Measurements from ENCODE around the gene SFN. TPM values are rescaled to one million over a fixed set of nuclear protein-coding genes. Genes with fewer than 3 reads are reported as not detected.
"Not testable (repeated sequence)": the region's sequence is repeated elsewhere in the genome, so short reads cannot be mapped to it uniquely, and the experiment has no call there.

The SFN gene
- total RNA-seq, 1 donor from 2014 or later, result not detected

DNA sequence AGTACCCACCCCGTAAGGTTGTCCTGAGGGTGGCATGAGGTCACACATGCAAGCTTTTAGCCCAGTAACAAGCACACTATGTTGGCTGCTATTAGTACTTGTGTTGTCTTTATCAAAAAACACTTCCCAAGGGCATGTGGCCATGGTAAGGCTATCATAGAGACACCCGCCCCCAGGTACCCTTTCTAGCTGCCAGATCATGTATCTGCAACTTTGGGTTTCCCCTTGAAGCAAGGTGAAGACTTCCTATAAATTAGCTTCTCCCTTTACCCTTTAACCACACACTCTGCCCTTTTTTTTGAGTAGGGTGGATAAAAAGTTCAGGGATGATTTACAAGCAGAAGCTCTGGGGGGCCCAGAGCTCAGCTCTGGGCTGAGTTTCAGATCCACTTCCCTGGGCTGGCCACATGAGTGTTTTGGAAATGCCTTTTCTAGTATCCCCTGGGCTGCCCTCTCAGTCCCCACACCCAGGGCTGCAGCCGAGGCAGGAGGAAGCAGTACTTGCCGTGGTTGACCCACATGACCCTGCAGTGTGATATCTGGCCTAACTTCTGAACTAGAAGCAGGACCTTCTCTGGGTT is 34.4 kb upstream of the SFN start:
- H3K9ac ChIP-seq (ENCODE audit: low read depth in 1 of 3, low read length in 3 of 3), result peak overlapping the region in 2 of 3 donors; percentile 32 to 57
- H3K36me3 ChIP-seq (ENCODE audit: control insufficient read depth in 3 of 3, insufficient read depth in 3 of 3, low read length in 3 of 3), result peaks cover 17 to 23% (median 18%) of the 10 kb centered on the region in 3 donors
- H3K4me1 ChIP-seq (ENCODE audit: control insufficient read depth in 3 of 3, insufficient read depth in 3 of 3, low read length in 3 of 3), result peaks cover 25 to 32% (median 27%) of the 10 kb centered on the region in 3 donors
- H3K27me3 ChIP-seq (ENCODE audit: control insufficient read depth in 3 of 3, insufficient read depth in 3 of 3, low read length in 3 of 3), result no peaks in the 10 kb centered on the region
- no peaks in the 10 kb centered on the region for H3K9me3 ChIP-seq (ENCODE audit: control insufficient read depth in 3 of 3, low read length in 3 of 3)
- no peak overlapping the region for H3K27ac ChIP-seq (ENCODE audit: low read depth, low read length)
- no peak overlapping the region for H3K4me3 ChIP-seq (ENCODE audit: low read length in 3 of 3)

DNA sequence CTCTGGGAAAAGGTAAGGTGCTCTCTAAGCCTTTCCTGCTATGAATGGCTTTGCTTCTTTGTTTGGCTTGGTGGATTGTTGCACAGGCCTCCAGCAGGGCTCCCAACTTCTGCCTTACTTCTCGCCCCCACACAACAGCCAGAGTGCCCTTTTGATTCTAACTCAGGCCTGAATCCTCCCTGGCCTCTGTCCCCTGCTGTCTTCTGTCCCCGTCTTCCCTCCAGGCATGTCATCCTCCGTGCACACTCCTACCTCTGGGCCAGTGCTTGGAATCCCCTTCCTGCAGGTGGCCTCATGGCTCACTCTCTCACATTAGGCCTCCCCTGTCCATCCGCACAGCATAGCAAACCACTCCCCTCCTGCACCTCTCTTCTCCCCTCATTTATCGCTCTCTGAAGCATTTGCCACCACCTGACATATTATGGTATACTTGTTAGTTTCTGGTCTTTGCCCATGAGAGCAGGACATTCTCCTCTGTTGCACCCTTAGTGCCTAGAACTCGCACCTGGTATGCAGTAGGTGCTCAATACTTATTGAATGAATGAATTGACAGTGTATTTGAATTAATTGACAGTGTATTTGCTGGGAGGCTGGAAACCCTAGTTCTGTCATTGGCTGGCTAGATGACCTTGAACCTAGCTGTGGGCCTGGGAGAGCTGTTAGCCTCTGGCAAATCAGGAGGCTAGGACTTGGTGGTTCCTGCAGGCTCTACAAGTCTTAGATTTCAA is 33.6 kb upstream of the SFN start:
- Histone ChIP-seq H3K36me3 (ENCODE audit: control insufficient read depth in 3 of 3, insufficient read depth in 3 of 3, low read length in 3 of 3) (peaks cover 23 to 31% (median 26%) of the 10 kb centered on the region in 3 donors), H3K4me1 (ENCODE audit: control insufficient read depth in 3 of 3, insufficient read depth in 3 of 3, low read length in 3 of 3) (peaks cover 25 to 32% (median 27%) of the 10 kb centered on the region in 3 donors), H3K4me3 (ENCODE audit: low read length in 3 of 3) (no peak overlapping the region), H3K9me3 (ENCODE audit: control insufficient read depth in 3 of 3, low read length in 3 of 3) (no peaks in the 10 kb centered on the region), H3K27ac (ENCODE audit: low read depth, low read length) (no peak overlapping the region), H3K9ac (ENCODE audit: low read depth in 1 of 3, low read length in 3 of 3) (peak overlapping the region in 2 of 3 donors; percentile 1 to 32), H3K27me3 (ENCODE audit: control insufficient read depth in 3 of 3, insufficient read depth in 3 of 3, low read length in 3 of 3) (no peaks in the 10 kb centered on the region)

DNA sequence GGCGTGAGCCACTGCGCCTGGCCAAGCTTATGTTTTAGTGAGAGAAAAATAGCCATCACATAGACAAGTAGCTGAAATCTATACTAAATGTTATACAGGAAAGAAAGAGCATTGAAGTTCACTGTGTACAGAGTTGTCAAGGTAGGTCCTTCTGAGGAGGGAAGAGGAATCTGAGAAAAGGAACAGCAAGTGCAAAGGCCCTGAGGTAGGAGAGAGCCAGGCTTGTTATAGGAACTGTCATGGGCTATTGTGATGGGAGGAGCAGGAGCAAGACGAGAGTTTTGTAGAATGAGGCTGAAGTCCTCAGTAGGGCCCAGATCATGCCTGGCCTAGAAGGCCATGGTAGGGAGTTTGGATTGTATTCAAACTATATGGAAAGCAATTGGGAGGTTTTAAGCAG is 31.9 kb upstream of the SFN start:
- Histone ChIP-seq H3K4me1 (ENCODE audit: control insufficient read depth in 3 of 3, insufficient read depth in 3 of 3, low read length in 3 of 3) (peaks cover 24 to 29% (median 25%) of the 10 kb centered on the region in 3 donors), H3K36me3 (ENCODE audit: control insufficient read depth in 3 of 3, insufficient read depth in 3 of 3, low read length in 3 of 3) (peaks cover 31 to 43% (median 41%) of the 10 kb centered on the region in 3 donors), H3K27me3 (ENCODE audit: control insufficient read depth in 3 of 3, insufficient read depth in 3 of 3, low read length in 3 of 3) (no peaks in the 10 kb centered on the region), H3K27ac (ENCODE audit: low read depth, low read length) (no peak overlapping the region), H3K9me3 (ENCODE audit: control insufficient read depth in 3 of 3, low read length in 3 of 3) (no peaks in the 10 kb centered on the region), H3K4me3 (ENCODE audit: low read length in 3 of 3) (no peak overlapping the region), H3K9ac (ENCODE audit: low read depth in 1 of 3, low read length in 3 of 3) (no peak overlapping the region)

DNA sequence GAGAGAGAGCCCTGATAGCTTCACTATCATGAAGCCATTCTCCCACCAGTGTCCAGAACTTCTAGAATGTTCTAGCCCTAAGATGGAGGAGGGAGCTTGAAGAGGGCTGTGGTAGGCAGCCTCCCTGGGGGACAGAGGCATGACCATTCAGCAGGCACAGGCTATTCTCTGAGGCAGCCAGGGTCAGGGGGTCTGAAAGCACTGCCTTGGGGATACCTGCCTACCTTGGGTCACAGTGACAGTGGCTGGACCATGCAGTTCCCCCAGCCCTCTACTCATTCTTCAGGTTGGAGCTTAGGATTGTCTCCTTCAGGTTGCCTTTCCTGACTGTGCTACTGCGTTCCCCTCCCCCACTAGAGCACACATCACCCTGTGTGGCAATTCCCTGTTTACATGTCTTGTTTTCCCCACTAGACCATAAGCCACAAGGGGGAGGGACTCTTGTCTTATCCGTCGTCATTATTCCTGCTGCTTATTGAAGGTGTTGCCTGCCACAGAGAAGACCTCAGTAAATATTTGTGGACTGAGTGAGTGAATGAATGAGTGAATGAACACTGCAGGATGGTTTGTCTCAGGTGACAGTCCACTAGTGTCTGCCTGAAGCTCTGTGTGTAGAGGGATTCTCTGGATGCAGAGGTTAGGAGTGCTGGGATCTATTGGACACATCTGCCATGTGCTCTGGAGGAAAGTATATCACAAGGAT is 31.3 kb upstream of the SFN start:
- Histone ChIP-seq H3K9me3 (ENCODE audit: control insufficient read depth in 3 of 3, low read length in 3 of 3) (no peaks in the 10 kb centered on the region), H3K4me3 (ENCODE audit: low read length in 3 of 3) (no peak overlapping the region), H3K36me3 (ENCODE audit: control insufficient read depth in 3 of 3, insufficient read depth in 3 of 3, low read length in 3 of 3) (peaks cover 33 to 44% (median 43%) of the 10 kb centered on the region in 3 donors), H3K27me3 (ENCODE audit: control insufficient read depth in 3 of 3, insufficient read depth in 3 of 3, low read length in 3 of 3) (no peaks in the 10 kb centered on the region), H3K27ac (ENCODE audit: low read depth, low read length) (no peak overlapping the region), H3K9ac (ENCODE audit: low read depth in 1 of 3, low read length in 3 of 3) (no peak overlapping the region), H3K4me1 (ENCODE audit: control insufficient read depth in 3 of 3, insufficient read depth in 3 of 3, low read length in 3 of 3) (peaks cover 23 to 27% (median 25%) of the 10 kb centered on the region in 3 donors)

DNA sequence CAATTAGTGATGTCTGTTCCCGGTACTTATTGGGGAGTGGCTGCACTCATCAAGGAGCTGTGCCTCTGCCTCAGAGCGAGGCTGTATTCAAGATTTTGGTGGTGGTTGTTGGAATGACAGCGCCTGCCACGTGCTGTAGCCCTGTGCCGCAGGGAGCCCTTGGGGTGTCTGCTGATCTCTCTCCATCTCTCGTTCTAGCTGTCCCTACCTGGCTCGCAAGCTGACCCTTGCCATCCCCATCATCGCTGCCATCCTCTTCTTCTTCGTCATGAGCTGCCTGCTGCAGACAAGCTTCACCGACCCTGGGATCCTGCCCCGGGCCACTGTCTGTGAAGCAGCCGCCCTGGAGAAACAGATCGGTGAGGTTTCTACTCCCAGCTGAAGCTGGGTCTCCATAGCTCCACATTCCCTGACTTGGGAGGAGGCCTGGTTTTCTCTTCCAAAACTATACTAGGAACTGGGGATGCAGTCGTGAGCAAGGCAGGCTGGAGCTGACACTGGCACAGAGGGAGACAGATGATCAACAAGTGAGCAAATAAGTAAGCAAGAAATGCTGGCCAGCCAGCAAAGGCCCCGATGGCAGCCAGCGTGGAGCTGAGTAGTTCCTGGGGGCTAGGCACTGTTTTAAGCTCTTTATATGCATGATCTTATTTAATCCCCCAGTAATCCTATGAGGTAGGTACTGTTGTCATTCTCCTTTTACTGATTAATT is 30.5 kb upstream of the SFN start:
- peaks cover 21 to 25% (median 23%) of the 10 kb centered on the region in 3 donors for H3K4me1 ChIP-seq (ENCODE audit: control insufficient read depth in 3 of 3, insufficient read depth in 3 of 3, low read length in 3 of 3)
- no peak overlapping the region for H3K4me3 ChIP-seq (ENCODE audit: low read length in 3 of 3)
- H3K27ac ChIP-seq (ENCODE audit: low read depth, low read length), result no peak overlapping the region
- H3K9me3 ChIP-seq (ENCODE audit: control insufficient read depth in 3 of 3, low read length in 3 of 3), result no peaks in the 10 kb centered on the region
- no peaks in the 10 kb centered on the region for H3K27me3 ChIP-seq (ENCODE audit: control insufficient read depth in 3 of 3, insufficient read depth in 3 of 3, low read length in 3 of 3)
- peaks cover 33 to 44% (median 43%) of the 10 kb centered on the region in 3 donors for H3K36me3 ChIP-seq (ENCODE audit: control insufficient read depth in 3 of 3, insufficient read depth in 3 of 3, low read length in 3 of 3)
- no peak overlapping the region for H3K9ac ChIP-seq (ENCODE audit: low read depth in 1 of 3, low read length in 3 of 3)

DNA sequence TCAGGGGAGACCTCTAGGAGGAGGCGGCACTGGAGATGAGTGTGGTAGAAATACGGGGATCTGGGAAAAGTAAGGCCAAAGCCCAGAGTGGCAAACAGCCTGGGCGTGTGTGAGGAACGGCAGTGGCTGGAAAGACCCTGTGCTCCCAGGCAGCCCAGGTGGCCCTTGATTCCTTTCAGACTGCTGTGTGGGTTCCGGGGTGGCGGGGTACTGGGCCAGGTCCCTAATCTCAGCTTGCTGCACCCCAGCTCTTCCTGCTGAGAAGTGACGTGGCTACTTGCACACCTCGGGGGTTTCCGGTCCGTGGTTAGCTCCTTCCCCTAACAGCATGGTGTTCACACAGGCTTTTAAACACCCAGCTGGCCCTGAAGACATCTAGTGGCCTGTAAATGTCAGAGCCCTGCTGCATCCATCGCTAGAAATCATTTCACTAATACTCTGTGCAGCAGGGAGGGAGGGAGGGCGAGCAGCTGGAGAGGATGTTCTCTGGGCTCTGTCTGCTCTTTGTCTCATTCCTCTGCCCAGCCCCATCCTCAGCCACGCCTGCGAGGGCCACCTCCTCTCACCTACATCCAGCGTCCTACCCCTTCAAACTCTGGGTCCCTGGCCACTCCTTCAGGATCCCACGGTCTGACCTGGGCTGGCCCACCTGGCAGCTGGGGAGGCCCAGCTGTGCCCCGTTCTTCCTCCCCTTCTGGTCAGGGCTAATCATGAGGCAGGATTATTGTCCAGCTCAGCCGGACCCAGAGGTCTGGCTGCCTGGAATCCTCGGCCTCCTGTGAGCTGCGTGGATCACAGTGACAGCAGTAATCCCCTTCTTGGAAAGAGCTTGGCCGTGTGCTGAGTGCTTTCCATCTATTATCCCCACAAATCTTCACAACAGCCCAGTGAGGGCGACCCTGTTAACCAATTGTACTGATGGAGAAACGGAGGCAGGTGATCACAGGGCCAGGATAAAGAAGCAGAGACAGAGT is 29.2 kb upstream of the SFN start:
- Histone ChIP-seq H3K4me3 (ENCODE audit: low read length in 3 of 3) (no peak overlapping the region), H3K27me3 (ENCODE audit: control insufficient read depth in 3 of 3, insufficient read depth in 3 of 3, low read length in 3 of 3) (no peaks in the 10 kb centered on the region), H3K9ac (ENCODE audit: low read depth in 1 of 3, low read length in 3 of 3) (no peak overlapping the region), H3K4me1 (ENCODE audit: control insufficient read depth in 3 of 3, insufficient read depth in 3 of 3, low read length in 3 of 3) (peaks cover 11 to 14% (median 11%) of the 10 kb centered on the region in 3 donors), H3K36me3 (ENCODE audit: control insufficient read depth in 3 of 3, insufficient read depth in 3 of 3, low read length in 3 of 3) (peaks cover 34 to 47% (median 45%) of the 10 kb centered on the region in 3 donors), H3K27ac (ENCODE audit: low read depth, low read length) (no peak overlapping the region), H3K9me3 (ENCODE audit: control insufficient read depth in 3 of 3, low read length in 3 of 3) (no peaks in the 10 kb centered on the region)

DNA sequence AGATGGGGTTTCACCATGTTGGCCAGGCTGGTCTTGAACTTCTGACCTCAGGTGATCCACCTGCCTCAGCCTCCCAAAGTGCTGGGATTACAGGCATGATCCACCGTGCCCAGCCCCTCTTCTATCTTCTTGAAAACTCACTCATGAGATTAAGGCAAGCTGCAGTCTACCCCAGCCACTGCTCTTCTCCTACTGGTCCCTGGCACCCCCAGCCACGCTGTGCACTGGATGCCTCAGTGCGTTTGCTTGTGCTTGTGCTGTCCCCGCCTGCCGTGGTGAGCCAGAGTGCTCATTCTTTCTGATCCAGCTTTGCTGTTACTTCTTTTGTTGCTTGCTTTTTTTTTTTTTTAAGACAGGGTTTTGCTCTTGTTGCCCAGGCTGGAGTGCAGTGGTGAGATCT is 25.3 kb upstream of the SFN start:
- H3K9ac ChIP-seq (ENCODE audit: low read depth in 1 of 3, low read length in 3 of 3); H3K9me3 ChIP-seq (ENCODE audit: control insufficient read depth in 3 of 3, low read length in 3 of 3); H3K4me1 ChIP-seq (ENCODE audit: control insufficient read depth in 3 of 3, insufficient read depth in 3 of 3, low read length in 3 of 3); H3K27me3 ChIP-seq (ENCODE audit: control insufficient read depth in 3 of 3, insufficient read depth in 3 of 3, low read length in 3 of 3); H3K27ac ChIP-seq (ENCODE audit: low read depth, low read length); H3K4me3 ChIP-seq (ENCODE audit: low read length in 3 of 3): not testable (repeated sequence)
- H3K36me3 ChIP-seq (ENCODE audit: control insufficient read depth in 3 of 3, insufficient read depth in 3 of 3, low read length in 3 of 3), result peaks cover 38 to 57% (median 53%) of the 10 kb centered on the region in 3 donors

DNA sequence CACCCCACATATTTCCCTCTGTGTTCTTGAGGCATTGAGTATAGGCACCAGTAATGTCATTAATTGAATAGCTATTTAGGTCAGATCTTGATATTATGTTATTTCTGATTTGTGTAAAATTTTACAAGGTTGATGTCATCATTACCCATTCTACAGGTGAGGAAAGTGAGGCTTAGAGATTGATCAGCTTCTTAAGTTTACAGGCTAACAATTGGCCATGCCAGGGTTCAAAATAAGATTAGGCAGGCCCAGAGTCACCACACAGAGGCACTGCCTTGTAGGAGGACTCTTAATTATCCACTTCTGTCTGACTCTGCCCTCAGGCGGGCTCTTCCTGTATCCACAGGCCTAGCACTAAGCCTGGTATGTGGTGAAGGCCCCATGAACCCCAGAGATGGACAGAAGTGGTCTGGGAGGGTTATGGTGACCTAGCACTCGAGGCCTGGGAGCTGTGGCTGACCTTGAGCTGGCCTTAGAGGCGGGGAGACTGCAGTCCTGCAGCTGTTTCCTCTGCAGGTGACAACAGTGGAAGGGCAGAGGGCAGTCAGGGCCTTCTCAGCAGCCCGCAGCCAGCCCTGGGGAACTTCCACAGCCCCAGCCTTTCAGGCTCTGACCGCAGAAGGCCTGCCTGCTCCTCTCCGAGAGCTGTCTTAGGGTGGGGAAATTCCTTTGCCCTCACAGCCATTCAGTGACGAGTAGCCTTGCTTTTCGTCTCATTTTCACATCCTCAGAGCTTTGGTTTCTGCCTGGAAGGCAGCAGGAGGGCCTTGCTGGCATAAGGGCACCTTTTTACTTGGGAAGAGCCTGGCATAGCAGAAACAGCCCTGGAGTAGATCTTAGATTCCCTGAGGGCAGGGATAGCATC is 24.2 kb upstream of the SFN start:
- Histone ChIP-seq H3K4me1 (ENCODE audit: control insufficient read depth in 3 of 3, insufficient read depth in 3 of 3, low read length in 3 of 3) (no peaks in the 10 kb centered on the region), H3K9me3 (ENCODE audit: control insufficient read depth in 3 of 3, low read length in 3 of 3) (no peaks in the 10 kb centered on the region), H3K9ac (ENCODE audit: low read depth in 1 of 3, low read length in 3 of 3) (peak overlapping the region in 1 of 3 donors; percentile 25), H3K36me3 (ENCODE audit: control insufficient read depth in 3 of 3, insufficient read depth in 3 of 3, low read length in 3 of 3) (peaks cover 32 to 53% (median 44%) of the 10 kb centered on the region in 3 donors), H3K27me3 (ENCODE audit: control insufficient read depth in 3 of 3, insufficient read depth in 3 of 3, low read length in 3 of 3) (no peaks in the 10 kb centered on the region), H3K4me3 (ENCODE audit: low read length in 3 of 3) (no peak overlapping the region), H3K27ac (ENCODE audit: low read depth, low read length) (peak overlapping the region; percentile 19)

All from skeletal muscle tissue (tissue), 4 donors.